Measurements from ENCODE around the gene CWC27. TPM values are rescaled to one million over a fixed set of nuclear protein-coding genes. Genes with fewer than 3 reads are reported as not detected.

Gene CWC27
- total RNA-seq, 1 donor from 2014 or later = 16.3 TPM

DNA sequence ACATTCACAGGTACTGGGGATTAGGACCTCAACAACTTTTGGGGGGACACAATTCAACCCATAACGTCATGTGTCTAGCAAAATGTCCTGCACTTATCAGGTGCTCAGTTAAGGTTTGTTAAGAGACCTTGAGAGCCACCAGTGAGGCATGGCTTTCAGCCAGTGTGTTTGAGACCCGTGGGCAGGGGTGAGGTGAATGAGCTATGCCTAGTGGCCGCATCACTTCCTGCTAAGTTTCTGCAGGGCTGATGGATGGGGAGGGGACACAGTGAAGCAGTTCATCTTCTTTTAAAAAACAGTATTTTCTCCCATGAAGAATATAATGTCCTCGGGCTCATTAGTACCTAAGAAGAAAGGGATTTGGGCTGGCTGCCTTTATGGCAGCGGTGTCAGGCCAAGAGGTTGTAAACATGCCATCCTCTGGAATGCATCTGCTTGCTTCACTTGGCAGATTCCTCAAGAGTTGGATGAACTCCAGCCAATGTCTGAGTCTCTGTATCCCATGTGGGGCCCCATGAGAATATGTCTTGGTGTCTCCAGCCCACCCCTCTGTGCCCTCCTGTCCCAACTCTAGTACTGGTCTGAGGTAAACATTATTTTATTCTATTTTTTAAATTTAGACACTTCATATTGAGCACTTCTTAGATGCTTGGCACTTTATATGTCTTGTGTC, 282.2 kb downstream of the CWC27 start:
- Histone ChIP-seq H3K36me3 (no peaks in the 10 kb centered on the region), H3K27ac (no peak overlapping the region), H3K27me3 (no peaks in the 10 kb centered on the region), H3K9me3 (no peaks in the 10 kb centered on the region), H3K4me1 (no peaks in the 10 kb centered on the region), H3K4me3 (no peak overlapping the region)
- TF ChIP-seq CTCF (IDR thresholded peaks at IDR 0.05) = no peak
- intact Hi-C loops (cut with DNase I) = no loop called here
- DNase-seq = no peak
- no peak for ATAC-seq

GRCh38 chr5:65055938-65056337, 287.2 kb downstream of the CWC27 start:
- ATAC-seq (no peak), DNase-seq (no peak)
- no peaks in the 10 kb centered on the region for H3K36me3 ChIP-seq
- TF ChIP-seq CTCF (IDR thresholded peaks at IDR 0.05) = no peak
- no peaks in the 10 kb centered on the region for H3K4me1 ChIP-seq
- no peak overlapping the region for H3K4me3 ChIP-seq
- no peak overlapping the region for H3K27ac ChIP-seq
- intact Hi-C loops (cut with DNase I) = no loop called here
- H3K9me3 ChIP-seq = no peaks in the 10 kb centered on the region
- no peaks in the 10 kb centered on the region for H3K27me3 ChIP-seq

GRCh38 chr5:65059681-65060598, 291.2 kb downstream of the CWC27 start:
- Histone ChIP-seq H3K27ac (no peak overlapping the region), H3K4me1 (no peaks in the 10 kb centered on the region), H3K27me3 (no peaks in the 10 kb centered on the region), H3K9me3 (no peaks in the 10 kb centered on the region), H3K4me3 (no peak overlapping the region), H3K36me3 (no peaks in the 10 kb centered on the region)
- ATAC-seq (no peak), DNase-seq (no peak)
- no peak for TF ChIP-seq CTCF (IDR thresholded peaks at IDR 0.05)
- intact Hi-C loops (cut with DNase I) = no loop called here

GRCh38 chr5:65061250-65061973, 292.7 kb downstream of the CWC27 start:
- no peak for TF ChIP-seq CTCF (IDR thresholded peaks at IDR 0.05)
- Histone ChIP-seq H3K27ac (no peak overlapping the region), H3K36me3 (no peaks in the 10 kb centered on the region), H3K4me1 (no peaks in the 10 kb centered on the region), H3K27me3 (no peaks in the 10 kb centered on the region), H3K9me3 (no peaks in the 10 kb centered on the region), H3K4me3 (no peak overlapping the region)
- intact Hi-C loops (cut with DNase I) = no loop called here
- no peak for ATAC-seq
- DNase-seq = no peak

- Histone ChIP-seq H3K9me3 (no peaks in the 10 kb centered on the region), H3K4me3 (no peak overlapping the region), H3K27ac (no peak overlapping the region), H3K27me3 (no peaks in the 10 kb centered on the region), H3K4me1 (no peaks in the 10 kb centered on the region), H3K36me3 (no peaks in the 10 kb centered on the region)
- no peak for DNase-seq
- no peak for TF ChIP-seq CTCF (IDR thresholded peaks at IDR 0.05)
- no peak for ATAC-seq
- intact Hi-C loops (cut with DNase I) = no loop called here
Measured at GRCh38 chr5:65061974-65062353, 293.2 kb downstream of the CWC27 start.
